ENCODE results near the gene TRPV3.

The TRPV3 gene

DNA sequence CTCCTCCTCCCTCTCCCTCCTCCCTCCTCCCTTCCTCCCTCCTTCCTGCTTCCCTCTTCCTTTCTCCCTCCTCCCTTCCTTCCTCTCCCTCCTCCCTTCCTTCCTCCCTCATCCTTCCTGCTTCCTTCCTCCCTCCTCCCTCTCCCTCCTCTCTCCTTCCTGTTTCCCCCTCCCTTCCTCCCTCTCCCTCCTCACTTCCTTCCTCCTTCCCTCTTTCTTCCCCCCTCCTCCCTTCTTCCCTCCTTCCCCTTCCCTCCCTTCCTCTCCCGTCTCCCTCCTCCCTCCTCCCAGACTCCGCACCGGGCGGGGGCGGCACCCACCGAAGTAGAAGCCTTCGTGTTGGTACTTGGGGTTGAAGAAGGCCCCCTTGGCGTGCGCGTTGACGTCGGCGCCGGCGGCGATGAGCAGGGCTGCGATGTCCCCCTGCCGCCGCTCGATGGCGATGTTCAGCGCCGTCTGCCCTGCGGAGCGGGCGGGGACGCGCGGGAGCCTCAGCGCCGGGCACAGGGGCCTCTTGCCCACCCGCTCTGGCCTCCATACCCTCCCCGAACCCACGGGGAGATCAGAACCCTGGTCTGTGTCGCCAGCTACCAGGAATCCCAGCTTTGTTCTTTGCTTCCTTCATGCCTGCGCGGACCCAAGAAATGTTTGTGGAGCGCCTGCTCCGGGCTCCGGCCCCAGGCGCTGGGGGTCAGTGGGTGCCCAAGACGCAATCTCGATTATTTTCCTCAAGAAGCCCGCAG lies 22.2 kb downstream of the TRPV3 start:
- Histone ChIP-seq H3K9me3 (ENCODE audit: low read length) (no peaks in the 10 kb centered on the region), H3K27me3 (ENCODE audit: insufficient read depth, low read length) (0 out of 2 replicates have a peak, but pooled peaks cover 3% of the 10 kb centered on the region), H3K9me2 (ENCODE audit: low read depth, low read length) (no peaks in the 10 kb centered on the region), H3K36me3 (ENCODE audit: insufficient read depth, low read length) (no peaks in the 10 kb centered on the region), H3K4me3 (ENCODE audit: low read depth, low read length, poor library complexity, severe bottlenecking) (peak overlapping the region; percentile 46), H4K20me1 (ENCODE audit: insufficient read depth, low read length) (no peaks in the 10 kb centered on the region), H3K4me1 (ENCODE audit: insufficient read depth, low read length, severe bottlenecking) (no peaks in the 10 kb centered on the region), H3K4me2 (ENCODE audit: low read length) (peak overlapping the region; percentile 55), H3K79me2 (ENCODE audit: insufficient read depth, low read length) (no peaks in the 10 kb centered on the region), H3F3A (ENCODE audit: insufficient read depth, low read length) (no peaks in the 10 kb centered on the region), H3K27ac (ENCODE audit: low read depth, low read length, poor library complexity, severe bottlenecking) (no peak overlapping the region), H3K9ac (ENCODE audit: low read length) (peak overlapping the region; percentile 45), H2AFZ (ENCODE audit: low read length) (0 out of 2 replicates have a peak overlapping the region, but pooled peaks have one; percentile 86)
- TF ChIP-seq, protein P1, sequence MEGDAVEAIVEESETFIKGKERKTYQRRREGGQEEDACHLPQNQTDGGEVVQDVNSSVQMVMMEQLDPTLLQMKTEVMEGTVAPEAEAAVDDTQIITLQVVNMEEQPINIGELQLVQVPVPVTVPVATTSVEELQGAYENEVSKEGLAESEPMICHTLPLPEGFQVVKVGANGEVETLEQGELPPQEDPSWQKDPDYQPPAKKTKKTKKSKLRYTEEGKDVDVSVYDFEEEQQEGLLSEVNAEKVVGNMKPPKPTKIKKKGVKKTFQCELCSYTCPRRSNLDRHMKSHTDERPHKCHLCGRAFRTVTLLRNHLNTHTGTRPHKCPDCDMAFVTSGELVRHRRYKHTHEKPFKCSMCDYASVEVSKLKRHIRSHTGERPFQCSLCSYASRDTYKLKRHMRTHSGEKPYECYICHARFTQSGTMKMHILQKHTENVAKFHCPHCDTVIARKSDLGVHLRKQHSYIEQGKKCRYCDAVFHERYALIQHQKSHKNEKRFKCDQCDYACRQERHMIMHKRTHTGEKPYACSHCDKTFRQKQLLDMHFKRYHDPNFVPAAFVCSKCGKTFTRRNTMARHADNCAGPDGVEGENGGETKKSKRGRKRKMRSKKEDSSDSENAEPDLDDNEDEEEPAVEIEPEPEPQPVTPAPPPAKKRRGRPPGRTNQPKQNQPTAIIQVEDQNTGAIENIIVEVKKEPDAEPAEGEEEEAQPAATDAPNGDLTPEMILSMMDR (IDR thresholded peaks at IDR 0.05; ENCODE audit: low read length), result peak; percentile 81
- TF ChIP-seq EZH2 (IDR thresholded peaks at IDR 0.05; ENCODE audit: borderline replicate concordance, low read length), result no peak

- 0 out of 2 replicates have a peak, but pooled peaks cover 3% of the 10 kb centered on the region for H3K27me3 ChIP-seq (ENCODE audit: insufficient read depth, low read length)
- H3K27ac ChIP-seq (ENCODE audit: low read depth, low read length, poor library complexity, severe bottlenecking), result no peak overlapping the region
- H4K20me1 ChIP-seq (ENCODE audit: insufficient read depth, low read length), result no peaks in the 10 kb centered on the region
- H2AFZ ChIP-seq (ENCODE audit: low read length), result no peak overlapping the region
- H3F3A ChIP-seq (ENCODE audit: insufficient read depth, low read length), result no peaks in the 10 kb centered on the region
- H3K4me2 ChIP-seq (ENCODE audit: low read length), result peak overlapping the region; percentile 55; the same call in 1 of the 2 replicates
- no peak overlapping the region for H3K9ac ChIP-seq (ENCODE audit: low read length)
- no peaks in the 10 kb centered on the region for H3K79me2 ChIP-seq (ENCODE audit: insufficient read depth, low read length)
- no peak for TF ChIP-seq EZH2 (IDR thresholded peaks at IDR 0.05; ENCODE audit: borderline replicate concordance, low read length)
- TF ChIP-seq, protein P1 (IDR thresholded peaks at IDR 0.05; ENCODE audit: low read length), result no peak
- no peaks in the 10 kb centered on the region for H3K9me3 ChIP-seq (ENCODE audit: low read length)
- no peaks in the 10 kb centered on the region for H3K4me1 ChIP-seq (ENCODE audit: insufficient read depth, low read length, severe bottlenecking)
- no peaks in the 10 kb centered on the region for H3K9me2 ChIP-seq (ENCODE audit: low read depth, low read length)
- no peaks in the 10 kb centered on the region for H3K36me3 ChIP-seq (ENCODE audit: insufficient read depth, low read length)
- peak overlapping the region; percentile 46 for H3K4me3 ChIP-seq (ENCODE audit: low read depth, low read length, poor library complexity, severe bottlenecking)
Observed at GRCh38 chr17:3534881-3535252, 22.7 kb downstream of the TRPV3 start.

DNA sequence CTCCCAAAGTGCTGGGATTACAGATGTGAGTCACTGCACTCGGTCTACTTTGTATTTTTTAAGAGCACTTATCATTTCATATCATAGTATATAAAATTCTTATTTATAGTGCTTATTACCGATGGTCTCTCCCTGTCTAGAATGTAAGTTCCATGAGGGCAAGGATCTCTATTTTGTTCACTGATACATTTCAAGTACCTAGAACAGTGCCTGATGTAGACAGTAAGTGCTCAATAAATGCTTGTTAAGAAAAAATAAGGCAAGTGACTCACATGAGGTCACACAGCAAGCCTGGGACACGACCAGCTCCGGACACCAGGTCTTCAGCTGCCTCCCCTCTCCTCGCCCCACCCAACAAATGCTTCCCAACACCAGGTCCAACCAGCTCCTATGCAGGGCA lies 23.9 kb downstream of the TRPV3 start:
- no peaks in the 10 kb centered on the region for H3K9me3 ChIP-seq (ENCODE audit: low read length)
- H3F3A ChIP-seq (ENCODE audit: insufficient read depth, low read length), result no peaks in the 10 kb centered on the region
- no peak overlapping the region for H3K4me2 ChIP-seq (ENCODE audit: low read length)
- H3K79me2 ChIP-seq (ENCODE audit: insufficient read depth, low read length), result no peaks in the 10 kb centered on the region
- no peak overlapping the region for H3K27ac ChIP-seq (ENCODE audit: low read depth, low read length, poor library complexity, severe bottlenecking)
- no peaks in the 10 kb centered on the region for H3K9me2 ChIP-seq (ENCODE audit: low read depth, low read length)
- H4K20me1 ChIP-seq (ENCODE audit: insufficient read depth, low read length), result no peaks in the 10 kb centered on the region
- H3K36me3 ChIP-seq (ENCODE audit: insufficient read depth, low read length), result no peaks in the 10 kb centered on the region
- no peak overlapping the region for H3K9ac ChIP-seq (ENCODE audit: low read length)
- no peak overlapping the region for H3K4me3 ChIP-seq (ENCODE audit: low read depth, low read length, poor library complexity, severe bottlenecking)
- H3K4me1 ChIP-seq (ENCODE audit: insufficient read depth, low read length, severe bottlenecking), result no peaks in the 10 kb centered on the region
- no peak overlapping the region for H2AFZ ChIP-seq (ENCODE audit: low read length)
- H3K27me3 ChIP-seq (ENCODE audit: insufficient read depth, low read length), result 0 out of 2 replicates have a peak, but pooled peaks cover 3% of the 10 kb centered on the region
- no peak for TF ChIP-seq EZH2 (IDR thresholded peaks at IDR 0.05; ENCODE audit: borderline replicate concordance, low read length)
- TF ChIP-seq, protein P1 (IDR thresholded peaks at IDR 0.05; ENCODE audit: low read length), result no peak
